HK-2 (cell line): Measurements from ENCODE around the gene CERS6.
"Not testable (repeated sequence)": the region's sequence is repeated elsewhere in the genome, so short reads cannot be mapped to it uniquely, and the experiment has no call there.

Experiments
- DNase-seq: peaks from one replicate; pipeline ENCODE4 v3.0.0-alpha.2; 2018; ENCODE audit not compliant: unreplicated experiment

Gene CERS6

DNA sequence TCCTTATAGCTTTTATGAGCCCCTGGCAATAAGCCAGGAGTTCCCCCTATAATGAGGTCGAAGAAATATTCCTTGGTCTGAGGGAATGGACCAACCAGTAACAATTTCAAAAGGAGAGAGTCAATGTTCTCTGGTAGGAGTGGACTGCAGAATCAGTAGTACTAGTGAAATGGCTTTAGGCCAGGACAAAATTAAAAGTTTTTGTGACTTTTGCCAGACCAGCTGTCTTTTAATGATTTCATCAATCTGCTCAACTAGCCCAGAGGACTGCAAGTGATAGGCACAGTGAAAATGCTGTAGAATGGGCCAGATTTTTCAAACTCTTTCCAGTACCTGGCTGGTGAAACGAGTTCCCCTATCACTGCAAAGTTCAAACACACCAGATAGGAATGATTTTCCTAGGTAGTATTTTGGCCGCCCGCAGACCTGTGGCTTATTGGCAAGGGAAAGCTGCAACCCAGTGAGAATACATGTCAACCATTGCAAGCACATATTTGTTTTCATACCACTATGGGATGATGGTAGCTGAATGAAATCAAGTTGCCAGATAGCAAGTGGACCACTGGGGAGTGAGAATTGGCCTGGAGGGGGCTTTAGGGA is 45.5 kb downstream of the CERS6 start:
- no peak for DNase-seq

DNA sequence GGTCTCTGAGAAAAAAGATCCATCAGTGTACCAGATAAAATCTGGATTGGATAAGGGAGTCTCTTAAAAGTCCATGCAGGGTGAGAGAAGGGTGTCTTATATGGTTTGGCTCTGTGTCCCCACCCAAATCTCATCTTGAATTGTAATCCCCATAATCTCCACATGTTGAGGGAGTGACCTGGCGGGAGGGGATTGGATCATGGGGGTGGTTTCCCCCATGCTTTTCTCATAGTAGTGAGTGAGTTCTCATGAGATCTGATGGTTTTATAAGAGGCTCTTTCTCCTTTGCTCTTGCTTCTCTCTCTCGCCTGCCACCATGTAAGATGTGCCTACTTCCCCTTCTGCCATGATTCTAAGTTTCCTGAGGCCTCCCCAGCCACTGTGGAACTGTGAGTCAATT is 46.8 kb downstream of the CERS6 start:
- DNase-seq: not testable (repeated sequence)

DNA sequence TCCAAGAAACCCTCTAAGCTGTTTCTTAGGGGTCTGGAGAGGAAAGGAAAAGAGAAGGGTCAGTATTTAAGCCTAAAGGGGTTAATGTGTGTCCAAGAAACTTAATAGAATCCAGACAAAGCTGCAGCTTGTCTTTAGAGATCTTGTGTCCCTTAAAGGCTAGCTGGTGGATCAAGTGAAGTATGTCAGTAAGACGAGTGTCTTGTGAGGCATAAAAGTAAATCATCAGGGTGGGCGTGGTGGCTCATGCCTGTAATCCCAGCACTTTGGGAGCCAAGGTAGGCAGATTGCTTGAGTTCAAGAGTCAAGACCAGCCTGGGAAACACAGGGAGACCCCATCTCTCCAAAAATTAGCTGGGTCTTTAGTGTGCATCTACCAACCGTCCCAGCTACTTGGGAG is 47.8 kb downstream of the CERS6 start:
- no peak for DNase-seq

DNA sequence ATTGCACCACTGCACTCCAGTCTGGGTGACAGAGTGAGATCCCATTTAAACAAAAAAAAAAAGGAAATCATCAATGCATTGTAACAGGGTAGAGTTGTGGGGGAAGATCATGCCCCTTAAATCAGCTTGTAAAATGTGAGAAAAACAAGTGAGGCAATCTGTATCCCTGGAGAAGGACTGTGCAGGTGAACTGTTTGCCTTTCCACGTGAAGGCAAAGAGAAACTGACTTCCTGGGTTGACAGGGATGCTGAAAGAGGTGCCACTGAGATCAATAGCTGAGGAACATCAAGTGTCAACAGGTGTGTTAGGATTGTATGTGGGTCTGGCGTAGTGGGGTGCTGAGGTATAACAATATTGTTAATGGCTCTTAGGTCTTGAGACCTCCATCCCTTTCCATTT is 48.3 kb downstream of the CERS6 start:
- DNase-seq: no peak

- DNase-seq: no peak
Measured at GRCh38 chr2:168510125-168510756, 54.2 kb downstream of the CERS6 start.

DNA sequence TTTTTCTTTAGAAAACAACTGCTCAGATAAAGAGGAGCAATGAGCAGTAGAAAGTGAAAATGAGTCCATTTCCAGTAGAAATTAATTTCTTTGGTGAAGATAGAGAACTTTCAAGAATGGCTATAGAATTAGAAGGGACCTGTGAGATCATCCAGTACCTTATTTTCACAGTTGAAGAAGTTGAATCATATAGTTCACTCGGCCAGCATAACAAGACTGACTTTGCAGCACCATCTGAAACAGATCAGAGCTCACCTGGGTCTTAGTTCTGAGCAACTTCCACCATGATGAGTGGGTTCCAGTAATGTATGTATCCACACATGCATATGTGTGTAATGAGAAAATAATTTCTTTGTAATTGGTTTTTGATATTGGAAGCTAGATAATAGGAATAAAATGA is 58.6 kb downstream of the CERS6 start:
- no peak for DNase-seq

DNA sequence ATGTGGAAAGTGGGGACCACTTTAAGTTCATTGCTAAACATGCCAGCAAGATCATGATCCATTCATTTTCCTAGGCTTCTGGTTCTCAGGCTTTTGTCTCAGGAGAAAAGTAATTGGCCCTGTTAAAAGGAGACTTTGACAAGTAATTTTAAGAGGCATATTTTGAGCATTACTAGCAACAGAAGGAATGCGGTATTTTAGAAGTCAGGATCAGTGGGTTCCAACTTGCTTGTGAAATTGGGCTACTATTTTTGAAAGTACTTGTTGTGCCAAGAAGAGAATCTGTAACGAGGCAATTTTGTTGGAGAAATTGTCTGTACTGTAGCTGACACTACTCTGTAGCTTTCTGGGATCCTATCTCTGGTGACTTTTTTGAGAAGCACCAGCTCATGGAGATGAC is 59.4 kb downstream of the CERS6 start:
- no peak for DNase-seq

DNA sequence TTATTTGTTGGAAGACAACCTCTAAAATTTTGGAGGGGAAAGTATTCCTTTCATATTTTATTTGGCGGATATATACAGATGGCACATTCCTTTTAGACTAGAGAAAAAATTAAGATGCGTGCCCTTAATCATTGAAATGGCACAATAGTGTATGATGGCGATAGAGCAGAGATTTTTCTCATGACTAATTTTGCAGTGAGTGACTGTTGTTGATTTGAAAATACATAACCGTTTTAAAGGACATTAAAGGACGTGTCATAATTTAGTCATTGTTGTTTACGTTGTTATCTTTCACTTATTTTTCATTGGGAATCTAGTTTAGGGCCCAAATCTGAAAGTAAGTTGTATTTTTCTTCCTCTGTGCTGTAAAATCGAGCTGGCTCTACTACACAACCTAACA is 61.7 kb downstream of the CERS6 start:
- DNase-seq: no peak

DNA sequence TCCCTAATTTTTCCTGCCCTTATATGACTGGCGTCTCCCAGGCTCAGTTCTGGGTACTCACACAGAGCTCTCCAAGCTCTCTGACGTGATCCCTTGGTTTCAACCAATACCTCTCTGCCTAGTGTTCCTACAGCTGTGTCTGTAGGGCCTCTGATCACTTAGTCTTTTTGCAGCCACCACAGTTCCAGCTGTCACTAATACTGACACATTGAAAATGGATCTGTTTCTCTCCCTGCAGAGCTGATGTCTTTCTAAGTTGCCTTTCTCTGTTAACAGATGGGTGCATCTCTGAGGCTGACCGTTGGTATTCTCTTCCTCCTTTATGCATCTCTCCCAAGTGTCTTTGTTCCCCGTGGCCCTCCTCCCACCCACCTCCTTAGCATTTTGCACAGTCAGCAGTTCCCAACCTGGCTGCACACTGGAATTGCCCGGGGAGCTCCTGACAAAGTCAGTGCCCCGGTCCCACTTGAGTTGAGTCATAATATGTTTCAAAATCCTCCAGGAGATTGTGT is 62.5 kb downstream of the CERS6 start:
- DNase-seq: no peak

GRCh38 chr2:168519534-168520308 is 63.6 kb downstream of the CERS6 start:
- DNase-seq: no peak

DNA sequence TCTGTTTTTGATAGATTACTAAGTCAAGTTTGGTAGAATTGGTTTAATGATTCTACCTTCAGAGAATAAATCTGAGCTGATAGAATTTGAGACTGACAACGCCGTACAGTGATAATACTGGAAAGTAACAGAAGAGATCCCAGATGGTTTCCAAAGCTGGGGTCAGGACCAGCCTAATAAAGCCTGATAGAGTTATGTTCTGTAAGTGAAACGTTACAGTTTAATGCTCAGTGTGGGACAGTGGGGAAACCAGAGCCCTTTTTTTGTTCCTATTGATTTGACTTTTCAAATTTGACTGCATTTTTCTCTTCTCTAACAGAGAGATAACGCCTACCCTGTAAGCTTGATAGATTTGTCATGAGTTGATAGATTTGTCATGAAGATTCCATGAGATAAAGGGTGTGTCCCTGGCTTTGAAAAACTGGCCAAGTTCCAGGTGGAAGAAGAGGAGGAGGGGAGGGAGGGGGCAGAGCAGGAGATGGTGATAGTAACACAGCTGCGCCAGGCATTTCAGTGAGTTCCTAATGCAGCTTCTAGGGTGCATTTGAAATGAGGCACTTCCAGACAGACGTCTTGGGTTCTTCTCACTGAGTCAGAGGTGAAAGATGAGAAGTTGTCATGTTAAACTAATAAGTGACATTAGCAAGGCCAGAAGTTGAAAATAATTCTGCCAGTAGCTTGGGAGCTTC is 65.1 kb downstream of the CERS6 start:
- no peak for DNase-seq

DNA sequence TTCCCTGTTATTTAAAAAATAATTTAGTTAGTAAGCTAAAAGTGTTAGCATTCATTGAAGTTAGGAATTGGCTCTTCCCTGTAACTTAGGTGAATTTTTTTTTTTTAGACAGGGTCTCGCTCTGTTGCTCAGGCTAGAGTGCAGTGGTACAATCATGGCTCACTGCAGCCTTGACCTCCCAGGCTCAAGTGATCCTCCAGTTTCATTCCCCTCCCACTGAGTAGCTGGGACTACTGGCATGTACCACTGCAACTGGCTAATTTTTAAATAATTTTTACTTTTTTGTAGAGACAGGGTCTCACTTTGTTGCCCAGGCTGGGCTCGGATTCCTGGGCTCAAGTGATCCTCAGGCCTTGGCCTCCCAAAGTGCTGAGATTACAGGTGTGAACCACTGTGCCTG is 66.4 kb downstream of the CERS6 start:
- DNase-seq: no peak

DNA sequence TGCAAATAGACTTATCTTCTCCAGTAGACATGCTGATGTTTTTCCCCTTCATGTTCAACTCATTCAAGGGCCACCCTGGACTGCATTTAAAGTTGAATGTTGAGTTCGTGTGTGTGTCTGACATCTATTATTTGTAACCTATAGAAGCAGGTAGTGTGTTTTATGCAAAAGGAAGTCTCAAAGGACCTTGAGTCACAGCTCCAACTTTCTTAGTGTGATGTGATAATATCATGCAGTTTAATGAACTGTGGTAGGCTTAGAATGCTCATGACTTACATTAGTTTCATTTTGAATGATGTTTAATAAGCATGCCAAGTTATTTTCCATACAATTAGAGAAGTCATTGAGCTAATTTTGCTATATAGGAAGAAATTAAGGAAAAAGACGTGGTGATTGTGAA is 67.9 kb downstream of the CERS6 start:
- no peak for DNase-seq

DNA sequence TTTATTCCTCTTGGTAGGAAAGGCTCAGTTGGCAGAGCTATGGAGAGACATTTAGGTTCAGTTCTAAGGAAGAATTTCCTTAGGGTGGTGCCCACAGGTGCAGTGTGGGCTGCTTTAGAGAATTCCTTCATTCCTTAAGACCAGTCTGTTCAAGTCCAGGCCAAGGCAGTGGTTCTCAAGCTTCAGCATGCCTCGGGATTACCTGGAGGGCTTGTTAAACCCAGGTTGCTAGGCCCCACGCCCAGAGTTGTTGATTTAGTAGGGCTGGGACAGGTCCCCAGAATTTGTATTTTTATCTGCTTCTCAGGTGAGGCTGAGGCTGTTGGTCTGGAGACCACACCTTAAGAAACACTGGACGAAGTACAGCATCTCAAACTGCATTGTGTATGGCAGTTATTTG is 68.9 kb downstream of the CERS6 start:
- DNase-seq: no peak

- DNase-seq: no peak
Measured at GRCh38 chr2:168525716-168526446, 69.8 kb downstream of the CERS6 start.

DNA sequence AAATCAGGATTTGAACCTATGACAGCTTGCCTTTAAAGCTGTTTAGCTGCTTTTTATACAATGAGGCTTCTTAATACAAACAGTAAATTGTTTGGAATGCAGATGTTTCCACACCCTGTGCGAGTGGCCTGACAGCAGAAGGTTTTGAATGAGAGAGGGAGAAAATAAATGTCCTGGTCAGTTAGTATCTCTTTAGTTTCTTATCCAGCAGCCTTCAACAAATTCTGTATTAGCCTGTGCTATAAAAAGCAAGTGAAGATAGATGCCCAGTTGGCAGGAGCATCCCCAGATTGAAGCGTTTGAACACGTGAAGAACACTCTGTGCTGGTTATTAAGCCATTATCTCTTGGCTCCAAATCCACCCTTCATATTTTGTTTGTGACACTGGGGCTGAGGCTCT is 70.6 kb downstream of the CERS6 start:
- no peak for DNase-seq

GRCh38 chr2:168528016-168528415 is 71.9 kb downstream of the CERS6 start:
- DNase-seq: no peak

DNA sequence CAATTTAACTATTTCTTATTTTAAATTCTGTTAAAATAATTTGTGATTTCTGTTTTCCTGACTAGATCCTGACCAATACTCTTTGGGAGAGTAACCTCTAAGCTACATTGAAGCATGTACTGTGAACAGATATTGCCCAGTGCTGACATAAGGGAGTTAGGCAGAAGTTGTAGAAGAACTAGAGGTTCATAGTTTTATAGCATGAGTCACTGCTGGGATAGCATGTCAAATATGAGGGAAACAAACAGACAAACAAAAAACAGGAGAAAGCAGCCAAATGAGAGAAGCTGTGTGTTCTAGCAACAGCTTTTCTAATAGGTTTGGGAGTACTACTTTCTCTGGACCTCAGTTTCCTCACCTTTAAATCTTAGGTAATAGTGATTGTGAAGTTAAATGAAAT is 72.4 kb downstream of the CERS6 start:
- no peak for DNase-seq

GRCh38 chr2:168529054-168529833 is 73.2 kb downstream of the CERS6 start:
- no peak for DNase-seq

- DNase-seq: no peak
Measured at GRCh38 chr2:168529900-168530561, 74.0 kb downstream of the CERS6 start.
